Measurements from ENCODE around the gene CENPX. TPM values are rescaled to one million over a fixed set of nuclear protein-coding genes. Genes with fewer than 3 reads are reported as not detected.

The CENPX gene
- total RNA-seq, 2 donors from 2014 or later = 91.1 to 238 TPM

- no peaks in the 10 kb centered on the region for H3K27me3 ChIP-seq
- intact Hi-C loops (cut with DNase I) = no loop called here
- no peak overlapping the region for H3K27ac ChIP-seq
- no peak for DNase-seq
- no peak overlapping the region for H3K4me3 ChIP-seq
- peaks cover 8% of the 10 kb centered on the region for H3K4me1 ChIP-seq
- no peak overlapping the region for H3K9ac ChIP-seq (ENCODE audit: low read depth in 2 of 2, low read length in 2 of 2)
- no peak for TF ChIP-seq CTCF (IDR thresholded peaks at IDR 0.05)
- peaks cover 19% of the 10 kb centered on the region for H3K36me3 ChIP-seq
- no peaks in the 10 kb centered on the region for H3K9me3 ChIP-seq
Measured at GRCh38 chr17:82060614-82061013, 37.9 kb upstream of the CENPX start.

GRCh38 chr17:82060001-82060380, 37.3 kb upstream of the CENPX start:
- Histone ChIP-seq H3K27ac (no peak overlapping the region), H3K27me3 (no peaks in the 10 kb centered on the region), H3K9ac (ENCODE audit: low read depth in 2 of 2, low read length in 2 of 2) (no peak overlapping the region), H3K4me1 (peaks cover 8% of the 10 kb centered on the region), H3K9me3 (no peaks in the 10 kb centered on the region), H3K4me3 (no peak overlapping the region), H3K36me3 (peaks cover 19% of the 10 kb centered on the region)
- intact Hi-C loops (cut with DNase I) = no loop called here
- TF ChIP-seq CTCF (IDR thresholded peaks at IDR 0.05) = no peak
- DNase-seq = no peak

- DNase-seq = no peak
- Histone ChIP-seq H3K27me3 (no peaks in the 10 kb centered on the region), H3K4me3 (no peak overlapping the region), H3K9me3 (no peaks in the 10 kb centered on the region), H3K9ac (ENCODE audit: low read depth in 2 of 2, low read length in 2 of 2) (no peak overlapping the region), H3K36me3 (peaks cover 19% of the 10 kb centered on the region), H3K4me1 (peaks cover 4% of the 10 kb centered on the region), H3K27ac (no peak overlapping the region)
- intact Hi-C loops (cut with DNase I) = no loop called here
- TF ChIP-seq CTCF (IDR thresholded peaks at IDR 0.05) = no peak
Measured at GRCh38 chr17:82059272-82060000, 36.8 kb upstream of the CENPX start.

GRCh38 chr17:82058855-82059249, 36.2 kb upstream of the CENPX start:
- Histone ChIP-seq H3K27ac (no peak overlapping the region), H3K9ac (ENCODE audit: low read depth in 2 of 2, low read length in 2 of 2) (no peak overlapping the region), H3K4me1 (no peaks in the 10 kb centered on the region), H3K9me3 (no peaks in the 10 kb centered on the region), H3K4me3 (no peak overlapping the region), H3K27me3 (no peaks in the 10 kb centered on the region), H3K36me3 (peaks cover 19% of the 10 kb centered on the region)
- no peak for TF ChIP-seq CTCF (IDR thresholded peaks at IDR 0.05)
- intact Hi-C loops (cut with DNase I) = no loop called here
- DNase-seq = no peak

- no peak overlapping the region for H3K9ac ChIP-seq (ENCODE audit: low read depth in 2 of 2, low read length in 2 of 2)
- no peak for DNase-seq
- H3K9me3 ChIP-seq = no peaks in the 10 kb centered on the region
- H3K4me1 ChIP-seq = no peaks in the 10 kb centered on the region
- H3K27me3 ChIP-seq = no peaks in the 10 kb centered on the region
- no peak overlapping the region for H3K4me3 ChIP-seq
- intact Hi-C loops (cut with DNase I) = no loop called here
- no peak for TF ChIP-seq CTCF (IDR thresholded peaks at IDR 0.05)
- peaks cover 19% of the 10 kb centered on the region for H3K36me3 ChIP-seq
- H3K27ac ChIP-seq = no peak overlapping the region
Measured at GRCh38 chr17:82058230-82058854, 35.7 kb upstream of the CENPX start.

Measured in colonic mucosa (tissue), 4 donors.